GM19193 (cell line): ENCODE results near the gene HSF5.

ENCODE experiments used
- POLR2A ChIP-seq: IDR thresholded peaks from 4 replicates; pipeline ENCODE4 v1.6.1; 2011; ENCODE audit not compliant: insufficient read depth, insufficient read length; ENCODE audit errors: extremely low read depth

Gene HSF5

GRCh38 chr17:58506354-58507080, 18.3 kb upstream of the HSF5 start:
- no peak for TF ChIP-seq POLR2A

GRCh38 chr17:58504826-58505351, 16.7 kb upstream of the HSF5 start:
- no peak for TF ChIP-seq POLR2A

- no peak for TF ChIP-seq POLR2A
Observed at GRCh38 chr17:58503866-58504265, 15.7 kb upstream of the HSF5 start.

- TF ChIP-seq POLR2A, result no peak
Observed at GRCh38 chr17:58501451-58501850, 13.2 kb upstream of the HSF5 start.

GRCh38 chr17:58498177-58498828, 10.1 kb upstream of the HSF5 start:
- TF ChIP-seq POLR2A, result no peak

- TF ChIP-seq POLR2A, result no peak
Observed at GRCh38 chr17:58493506-58493905, 5.3 kb upstream of the HSF5 start.

- TF ChIP-seq POLR2A, result no peak
Observed at GRCh38 chr17:58492238-58493121, 4.3 kb upstream of the HSF5 start.

- no peak for TF ChIP-seq POLR2A
Observed at GRCh38 chr17:58491510-58492045, 3.4 kb upstream of the HSF5 start.

GRCh38 chr17:58488428-58488890, 251 bp upstream of the HSF5 start:
- TF ChIP-seq POLR2A, result no peak

GRCh38 chr17:58484600-58484999, 3.6 kb downstream of the HSF5 start:
- TF ChIP-seq POLR2A, result no peak

- TF ChIP-seq POLR2A, result no peak
Observed at GRCh38 chr17:58480090-58480489, 8.1 kb downstream of the HSF5 start.

- no peak for TF ChIP-seq POLR2A
Observed at GRCh38 chr17:58476812-58477211, 11.4 kb downstream of the HSF5 start.

- TF ChIP-seq POLR2A, result no peak
Observed at GRCh38 chr17:58475985-58476384, 12.2 kb downstream of the HSF5 start.

GRCh38 chr17:58470356-58470755, 17.9 kb downstream of the HSF5 start:
- TF ChIP-seq POLR2A, result no peak

- no peak for TF ChIP-seq POLR2A
Observed at GRCh38 chr17:58468944-58469343, 19.3 kb downstream of the HSF5 start.
